ENCODE results near the gene RPUSD1. TPM values are rescaled to one million over a fixed set of nuclear protein-coding genes. Genes with fewer than 3 reads are reported as not detected.

RPUSD1 gene
- total RNA-seq, 2 experiments from 2014 or later: 12.8 to 15.0 TPM

GRCh38 chr16:799111-799947, 11.1 kb upstream of the RPUSD1 start:
- H3K4me1 ChIP-seq (ENCODE audit: insufficient read depth, low read length): peaks cover 4% of the 10 kb centered on the region
- DNase-seq (no peak), ATAC-seq (ENCODE audit: poor library complexity) (no peak)
- POLR2A ChIA-PET: no interaction called here
- no peak overlapping the region for H3K4me3 Mint-ChIP-seq
- H3K27ac Mint-ChIP-seq: no peak overlapping the region
- no peak overlapping the region for H3K4me3 ChIP-seq (ENCODE audit: low read length)
- CTCF ChIA-PET: no interaction called here
- H3K9me3 Mint-ChIP-seq: no peaks in the 10 kb centered on the region
- H3K27me3 ChIP-seq (ENCODE audit: control insufficient read depth in 1 of 2, insufficient read depth in 2 of 2, low read length in 2 of 2): peaks cover 25 to 31% of the 10 kb centered on the region in 2 experiments
- no peaks in the 10 kb centered on the region for H3K4me1 Mint-ChIP-seq (ENCODE audit: low read depth)
- no peak for TF ChIP-seq CTCF (IDR thresholded peaks at IDR 0.05)
- intact Hi-C loops (cut with DNase I, micrococcal nuclease): no loop called here
- no peaks in the 10 kb centered on the region for H3K36me3 ChIP-seq (ENCODE audit: insufficient read depth, low read length)
- H3K9me3 ChIP-seq (ENCODE audit: control insufficient read depth in 1 of 2, insufficient read depth in 1 of 2, low read length in 2 of 2): peaks cover 0 to 23% of the 10 kb centered on the region in 2 experiments
- H3K27ac ChIP-seq (ENCODE audit: low read depth in 1 of 2, low read length in 2 of 2): no peak overlapping the region
- H3K36me3 Mint-ChIP-seq (ENCODE audit: low read depth): no peaks in the 10 kb centered on the region
- peaks cover 14% of the 10 kb centered on the region for H3K27me3 Mint-ChIP-seq

- intact Hi-C loops (cut with DNase I, micrococcal nuclease): no loop called here
- Mint-ChIP-seq H3K27me3 (peaks cover 14% of the 10 kb centered on the region), H3K4me3 (no peak overlapping the region), H3K36me3 (ENCODE audit: low read depth) (no peaks in the 10 kb centered on the region), H3K9me3 (no peaks in the 10 kb centered on the region), H3K27ac (no peak overlapping the region), H3K4me1 (ENCODE audit: low read depth) (no peaks in the 10 kb centered on the region)
- Histone ChIP-seq H3K4me3 (ENCODE audit: low read length) (no peak overlapping the region), H3K9me3 (ENCODE audit: control insufficient read depth in 1 of 2, insufficient read depth in 1 of 2, low read length in 2 of 2) (peaks cover 0 to 23% of the 10 kb centered on the region in 2 experiments), H3K4me1 (ENCODE audit: insufficient read depth, low read length) (peaks cover 4% of the 10 kb centered on the region), H3K36me3 (ENCODE audit: insufficient read depth, low read length) (no peaks in the 10 kb centered on the region), H3K27me3 (ENCODE audit: control insufficient read depth in 1 of 2, insufficient read depth in 2 of 2, low read length in 2 of 2) (peaks cover 25 to 31% of the 10 kb centered on the region in 2 experiments), H3K27ac (ENCODE audit: low read depth in 1 of 2, low read length in 2 of 2) (no peak overlapping the region)
- DNase-seq (no peak), ATAC-seq (ENCODE audit: poor library complexity) (no peak)
- ChIA-PET CTCF (no interaction called here), POLR2A (no interaction called here)
- TF ChIP-seq CTCF (IDR thresholded peaks at IDR 0.05): no peak
Observed at GRCh38 chr16:798666-799065, 10.5 kb upstream of the RPUSD1 start.

- intact Hi-C loops (cut with DNase I, micrococcal nuclease): no loop called here
- no peaks in the 10 kb centered on the region for H3K9me3 Mint-ChIP-seq
- Histone ChIP-seq H3K27me3 (ENCODE audit: control insufficient read depth in 1 of 2, insufficient read depth in 2 of 2, low read length in 2 of 2) (peaks cover 25 to 29% of the 10 kb centered on the region in 2 experiments), H3K27ac (ENCODE audit: low read depth in 1 of 2, low read length in 2 of 2) (no peak overlapping the region), H3K4me3 (ENCODE audit: low read length) (no peak overlapping the region), H3K4me1 (ENCODE audit: insufficient read depth, low read length) (peaks cover 4% of the 10 kb centered on the region), H3K36me3 (ENCODE audit: insufficient read depth, low read length) (no peaks in the 10 kb centered on the region), H3K9me3 (ENCODE audit: control insufficient read depth in 1 of 2, insufficient read depth in 1 of 2, low read length in 2 of 2) (peaks cover 0 to 23% of the 10 kb centered on the region in 2 experiments)
- H3K27ac Mint-ChIP-seq: no peak overlapping the region
- no peak overlapping the region for H3K4me3 Mint-ChIP-seq
- H3K27me3 Mint-ChIP-seq: peaks cover 10% of the 10 kb centered on the region
- DNase-seq: no peak
- ATAC-seq (ENCODE audit: poor library complexity): no peak
- no peaks in the 10 kb centered on the region for H3K36me3 Mint-ChIP-seq (ENCODE audit: low read depth)
- ChIA-PET CTCF (no interaction called here), POLR2A (no interaction called here)
- H3K4me1 Mint-ChIP-seq (ENCODE audit: low read depth): no peaks in the 10 kb centered on the region
- TF ChIP-seq CTCF (IDR thresholded peaks at IDR 0.05): no peak
Observed at GRCh38 chr16:797686-798085, 9.5 kb upstream of the RPUSD1 start.
